Endothelial cell of umbilical vein (primary cell): ENCODE results near the gene ADGRD1. TPM values are rescaled to one million over a fixed set of nuclear protein-coding genes. Genes with fewer than 3 reads are reported as not detected.

Experiments
- BruUV-seq: library from RNA; stranded (reverse); fragments of 400-500 nt; replicated peaks from 2 replicates; lab custom pipeline; 2021; lab: Mats Ljungman, UMichigan
- CTCF ChIA-PET: fragments of 300-600, 350-600 bp; sonication (Branson Sonifier 250); formaldehyde crosslinking; loops from one replicate; lab custom pipeline; 2021; ENCODE audit warnings: antibody characterized with exemption, inconsistent platforms; lab: Charles Lee
- POLR2A ChIA-PET: fragments of 300-600, 350-600 bp; sonication (Branson Sonifier 250); formaldehyde crosslinking; loops from one replicate; lab custom pipeline; 2021; ENCODE audit warnings: antibody characterized with exemption, inconsistent platforms; lab: Charles Lee
- DNase-seq: peaks from one replicate; pipeline ENCODE4 v3.0.0-alpha.2; 2011; ENCODE audit warnings: low read depth, low spot score
- FAIRE-seq: peaks from 2 replicates; lab custom pipeline; 2011; peaks lifted over from hg19 to GRCh38; lab: Jason Lieb, UNC
- H2AFZ ChIP-seq: 2 replicates; pipeline ENCODE4 v1.6.0; 2012; ENCODE audit warnings: low read depth, low read length, control low read depth, inconsistent platforms
- H3K27ac ChIP-seq: 2 replicates; pipeline ENCODE4 v1.5.1; 2011; ENCODE audit warnings: low read depth, mild to moderate bottlenecking, control low read depth, low read length, moderate library complexity; ENCODE audit not compliant: insufficient read depth
- H3K27me3 ChIP-seq, 2 experiments: 2 replicates each; pipeline versions ENCODE4 v1.6.0 to v1.6.1; 2011; ENCODE audit warnings: low read length in 2 of 2, mixed read lengths in 1 of 2; ENCODE audit not compliant: control insufficient read depth in 2 of 2, insufficient read depth in 2 of 2
- H3K36me3 ChIP-seq, 2 experiments: 2 replicates in 1 of 2; 3 replicates in 1 of 2; pipeline ENCODE4 v1.5.1; 2011; ENCODE audit warnings: low read length in 2 of 2, mild to moderate bottlenecking in 1 of 2, moderate library complexity in 1 of 2; ENCODE audit not compliant: control insufficient read depth in 2 of 2, insufficient read depth in 2 of 2; ENCODE audit errors: extremely low read depth in 1 of 2
- H3K4me1 ChIP-seq: 3 replicates; pipeline ENCODE4 v1.5.1; 2011; ENCODE audit warnings: mild to moderate bottlenecking, low read length; ENCODE audit not compliant: control insufficient read depth, insufficient read depth; ENCODE audit errors: extremely low read depth
- H3K4me2 ChIP-seq: 2 replicates; pipeline ENCODE4 v1.6.1; 2011; ENCODE audit warnings: low read length, control low read depth, mixed read lengths; ENCODE audit not compliant: insufficient read depth
- H3K4me3 ChIP-seq, 3 experiments: fragments of 200-600 bp in 1 of 3; sonication (generic), shearing (Covaris generic) in 1 of 3; replicated peaks in 1 of 3; 2 replicates each; pipeline ENCODE4 v1.5.1; 2011 to 2016; ENCODE audit warnings: control low read depth in 3 of 3, low read length in 3 of 3, mild to moderate bottlenecking in 2 of 3, inconsistent platforms in 1 of 3, low read depth in 1 of 3, moderate library complexity in 1 of 3; ENCODE audit not compliant: insufficient read depth in 1 of 3
- H3K79me2 ChIP-seq: 2 replicates; pipeline ENCODE4 v1.6.0; 2012; ENCODE audit warnings: low read length, inconsistent platforms; ENCODE audit not compliant: control insufficient read depth, insufficient read depth
- H3K9ac ChIP-seq: replicated peaks from 2 replicates; pipeline ENCODE3; 2011; ENCODE audit warnings: low read length, control low read depth; ENCODE audit not compliant: insufficient read depth; ENCODE audit errors: extremely low read depth
- H3K9me1 ChIP-seq: replicated peaks from 3 replicates; pipeline ENCODE4 v1.6.0; 2011; ENCODE audit warnings: mild to moderate bottlenecking, low read length; ENCODE audit not compliant: control insufficient read depth, insufficient read depth; ENCODE audit errors: extremely low read depth
- H3K9me3 ChIP-seq: replicated peaks from 2 replicates; pipeline ENCODE4 v1.5.1; 2012; ENCODE audit warnings: low read length, inconsistent platforms; ENCODE audit not compliant: control insufficient read depth, insufficient read depth
- H4K20me1 ChIP-seq: replicated peaks from 2 replicates; pipeline ENCODE3; 2011; ENCODE audit warnings: mild to moderate bottlenecking, low read length; ENCODE audit not compliant: control insufficient read depth, insufficient read depth; ENCODE audit errors: extremely low read depth
- CTCF ChIP-seq, 2 donors: IDR thresholded peaks; 1 replicate in 1 of 2; 2 replicates in 1 of 2; pipeline ENCODE4 v1.5.1; 2011; ENCODE audit warnings: low read length in 2 of 2, mild to moderate bottlenecking in 2 of 2, moderate library complexity in 2 of 2, control low read depth in 1 of 2, inconsistent platforms in 1 of 2, low read depth in 1 of 2; ENCODE audit not compliant: insufficient read depth in 1 of 2; ENCODE audit errors: extremely low read depth in 1 of 2
- EZH2 ChIP-seq: IDR thresholded peaks from 2 replicates; pipeline ENCODE4 v1.6.1; 2012; ENCODE audit warnings: borderline replicate concordance, low read depth, mild to moderate bottlenecking, moderate library complexity, low read length, inconsistent platforms; ENCODE audit not compliant: severe bottlenecking
- FOS ChIP-seq: IDR thresholded peaks from 2 replicates; pipeline ENCODE4 v1.6.1; 2011; ENCODE audit warnings: mild to moderate bottlenecking, low read length, moderate library complexity, borderline replicate concordance; ENCODE audit not compliant: insufficient read depth
- GATA2 ChIP-seq: IDR thresholded peaks from 2 replicates; pipeline ENCODE4 v1.7.0; 2011; ENCODE audit warnings: low read depth, mild to moderate bottlenecking, moderate library complexity, mixed read lengths, low read length; ENCODE audit not compliant: insufficient read length, insufficient read depth
- JUN ChIP-seq: IDR thresholded peaks from 2 replicates; pipeline ENCODE4 v1.6.1; 2011; ENCODE audit warnings: borderline replicate concordance, low read depth; ENCODE audit not compliant: insufficient read length, insufficient read depth
- MAX ChIP-seq: IDR thresholded peaks from 2 replicates; pipeline ENCODE4 v1.6.1; 2011; ENCODE audit not compliant: insufficient read depth, insufficient read length
- MYC ChIP-seq: IDR thresholded peaks from one replicate; pipeline ENCODE4 v1.6.1; 2011; ENCODE audit warnings: mild to moderate bottlenecking, low read depth, low read length
- POLR2A ChIP-seq: IDR thresholded peaks from 2 replicates; pipeline ENCODE4 v1.6.1; 2012; ENCODE audit warnings: low read depth, mild to moderate bottlenecking, control low read depth, low read length
- POLR2AphosphoS5 ChIP-seq: IDR thresholded peaks from 2 replicates; pipeline ENCODE4 v1.6.1; 2012; ENCODE audit warnings: low read depth, mild to moderate bottlenecking, control low read depth, low read length, moderate library complexity; ENCODE audit not compliant: insufficient read depth
- dilution Hi-C: fragments of 300-500 bp; cut with MboI; formaldehyde crosslinking; loops from one replicate; pipeline ENCODE4 v1.15.0; 2019; ENCODE audit warnings: low sequenced_read_pairs; ENCODE audit not compliant: extremely low pct_ligation_motif_present
- intact Hi-C: fragments of 100-400 bp; cut with micrococcal nuclease; formaldehyde crosslinking; loops from one replicate; pipeline ENCODE4 v1.10.0; 2022
- polyA plus RNA-seq, 4 experiments: library from polyadenylated mRNA; depleted of rRNA in 3 of 4; stranded (reverse) in 3 of 4; unstranded in 1 of 4; fragments of >200 nt; gene quantifications; 2 replicates each; pipeline versions ENCODE4 v1.2.1 to v1.2.3, GENCODE V29; 2011 to 2012; ENCODE audit warnings: missing spikeins in 1 of 4
- total RNA-seq: library from RNA; stranded (reverse); gene quantifications from 2 replicates; pipeline ENCODE4 v1.2.3, GENCODE V29; 2021

The ADGRD1 gene
- total and polyA plus RNA-seq, 2 donors (not counting 3 experiments of a cell fraction or from before 2014, with no cell fraction given): 0.07 TPM; not detected in 1

- ChIA-PET POLR2A (no interaction called here), CTCF (no interaction called here)
- H3K27ac ChIP-seq: no peak overlapping the region
- FAIRE-seq (no peak), DNase-seq (no peak)
- no TSS peak for BruUV-seq
- no peaks in the 10 kb centered on the region for H4K20me1 ChIP-seq
- no peak for TF ChIP-seq JUN
- TF ChIP-seq POLR2AphosphoS5: no peak
- no peak for TF ChIP-seq CTCF (IDR thresholded peaks at IDR 0.05; ENCODE audit: extremely low read depth in 1 of 2, insufficient read depth in 1 of 2, low read depth in 1 of 2, low read length in 2 of 2)
- TF ChIP-seq EZH2: no peak
- no peak for TF ChIP-seq FOS
- TF ChIP-seq MAX: no peak
- no peak for TF ChIP-seq GATA2
- no peak for TF ChIP-seq MYC
- TF ChIP-seq POLR2A: no peak
- no peaks in the 10 kb centered on the region for H3K9me1 ChIP-seq
- H3K27me3 ChIP-seq: no peaks in the 10 kb centered on the region
- H3K79me2 ChIP-seq: no peaks in the 10 kb centered on the region
- H3K4me2 ChIP-seq: no peak overlapping the region
- no peaks in the 10 kb centered on the region for H3K9me3 ChIP-seq
- no peak overlapping the region for H3K9ac ChIP-seq
- dilution Hi-C loops (no loop called here), intact Hi-C loops (loop anchor here (1.0 kb wide), 1 partner anchor 12 kb away; no protein-coding TSS in a partner anchor)
- H3K4me3 ChIP-seq: no peak overlapping the region
- no peaks in the 10 kb centered on the region for H3K36me3 ChIP-seq
- H3K4me1 ChIP-seq: no peaks in the 10 kb centered on the region
- H2AFZ ChIP-seq: no peak overlapping the region
Observed at GRCh38 chr12:131065279-131065678, 111.6 kb downstream of the ADGRD1 start.
